H1 (cell line): ENCODE results near the gene ZSCAN25. TPM values are rescaled to one million over a fixed set of nuclear protein-coding genes. Genes with fewer than 3 reads are reported as not detected.

Experiments used
- BACH1 ChIP-seq: IDR thresholded peaks from 2 replicates; pipeline ENCODE4 v1.6.1; 2012; ENCODE audit warnings: low read length, improper control_type of control experiment
- CHD7 ChIP-seq: fragments of 300-600 bp; sonication (generic); IDR thresholded peaks from 2 replicates; pipeline ENCODE4 v1.7.1; 2012; ENCODE audit warnings: low read length, moderate library complexity, mild to moderate bottlenecking, inconsistent platforms; ENCODE audit not compliant: insufficient replicate concordance
- GTF2F1 ChIP-seq: IDR thresholded peaks from 2 replicates; pipeline ENCODE4 v1.6.1; 2012; ENCODE audit warnings: low read depth, low read length, improper control_type of control experiment, borderline replicate concordance
- HDAC2 ChIP-seq, 2 experiments: fragments of 300-600 bp in 1 of 2; sonication (generic) in 1 of 2; IDR thresholded peaks; 2 replicates each; pipeline ENCODE4 v1.6.1; 2011 to 2012; ENCODE audit warnings: low read depth in 2 of 2, low read length in 2 of 2, mild to moderate bottlenecking in 2 of 2, moderate library complexity in 2 of 2, borderline replicate concordance in 1 of 2, inconsistent platforms in 1 of 2
- HDAC6 ChIP-seq: IDR thresholded peaks from one replicate; pipeline ENCODE4 v1.7.1; 2012; ENCODE audit warnings: low read depth, mild to moderate bottlenecking, inconsistent platforms, low read length, moderate library complexity
- JUN ChIP-seq: IDR thresholded peaks from 2 replicates; pipeline ENCODE4 v1.6.1; 2011; ENCODE audit warnings: low read depth, mild to moderate bottlenecking, improper control_type of control experiment, low read length
- KDM4A ChIP-seq: IDR thresholded peaks from one replicate; pipeline ENCODE4 v1.7.1; 2012; ENCODE audit warnings: low read depth, mild to moderate bottlenecking, moderate library complexity, low read length, inconsistent platforms; ENCODE audit not compliant: severe bottlenecking
- KDM5A ChIP-seq: fragments of 200-600 bp; IDR thresholded peaks from 2 replicates; pipeline ENCODE4 v1.7.1; 2012; ENCODE audit warnings: mild to moderate bottlenecking, low read length, inconsistent platforms, mixed read lengths
- RFX5 ChIP-seq: IDR thresholded peaks from 2 replicates; pipeline ENCODE4 v1.6.1; 2011; ENCODE audit warnings: low read depth, low read length, improper control_type of control experiment, borderline replicate concordance
- TBP ChIP-seq: IDR thresholded peaks from 2 replicates; pipeline ENCODE4 v1.6.1; 2011; ENCODE audit warnings: low read depth, low read length, improper control_type of control experiment
- polyA plus RNA-seq, 7 experiments: library from polyadenylated mRNA; depleted of rRNA in 3 of 7; stranded (reverse) in 5 of 7; unstranded in 2 of 7; fragments of >200 nt in 5 of 7; fragments of 200-250 nt in 2 of 7; gene quantifications; 1 replicate in 5 of 7; 2 replicates in 1 of 7; 4 replicates in 1 of 7; pipeline versions ENCODE4 v1.2.1 to v1.2.3, GENCODE V29; 2011 to 2013; ENCODE audit warnings: missing spikeins in 2 of 7, mixed read lengths in 2 of 7
- total RNA-seq: library from RNA; stranded (reverse); fragmentation: NEBNext Ultra II Directional; extraction: Animal tissue kit (Norgen Biotek cat#: 25700); gene quantifications from 2 replicates; pipeline ENCODE4 v1.2.1, GENCODE V29; 2021
- TF ChIP-seq, protein P1 (sequence below): IDR thresholded peaks from 2 replicates; pipeline ENCODE4 v1.6.1; 2011; ENCODE audit warnings: low read depth, mild to moderate bottlenecking, low read length; ENCODE audit not compliant: insufficient read depth

Gene ZSCAN25
- total and polyA plus RNA-seq, 2 of the 8 experiments (the other 6 are each of a cell fraction or from before 2014, with no cell fraction given) = 10.1 to 18.6 TPM

- no peak for TF ChIP-seq CHD7
- no peak for TF ChIP-seq HDAC2 (IDR thresholded peaks at IDR 0.05; ENCODE audit: borderline replicate concordance in 1 of 2, low read depth in 2 of 2, low read length in 2 of 2)
- TF ChIP-seq KDM4A = no peak
- TF ChIP-seq BACH1 = no peak
- no peak for TF ChIP-seq KDM5A
- TF ChIP-seq HDAC6 = no peak
- TF ChIP-seq RFX5 = no peak
- TF ChIP-seq GTF2F1 = no peak
- TF ChIP-seq JUN = no peak
- TF ChIP-seq, protein P1, sequence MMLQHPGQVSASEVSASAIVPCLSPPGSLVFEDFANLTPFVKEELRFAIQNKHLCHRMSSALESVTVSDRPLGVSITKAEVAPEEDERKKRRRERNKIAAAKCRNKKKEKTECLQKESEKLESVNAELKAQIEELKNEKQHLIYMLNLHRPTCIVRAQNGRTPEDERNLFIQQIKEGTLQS = no peak
- no peak for TF ChIP-seq TBP
Measured at GRCh38 chr7:99614495-99614894, 2.3 kb upstream of the ZSCAN25 start (continued).
